Germinal center (tissue), 1 donor: Measurements from ENCODE around the gene NOL9.
"Not testable (repeated sequence)": the region's sequence is repeated elsewhere in the genome, so short reads cannot be mapped to it uniquely, and the experiment has no call there.

Source experiments
- DNase-seq: peaks from one replicate; pipeline ENCODE4 v3.0.0; 2012; ENCODE audit warnings: mixed read lengths, low spot score

Gene NOL9

DNA sequence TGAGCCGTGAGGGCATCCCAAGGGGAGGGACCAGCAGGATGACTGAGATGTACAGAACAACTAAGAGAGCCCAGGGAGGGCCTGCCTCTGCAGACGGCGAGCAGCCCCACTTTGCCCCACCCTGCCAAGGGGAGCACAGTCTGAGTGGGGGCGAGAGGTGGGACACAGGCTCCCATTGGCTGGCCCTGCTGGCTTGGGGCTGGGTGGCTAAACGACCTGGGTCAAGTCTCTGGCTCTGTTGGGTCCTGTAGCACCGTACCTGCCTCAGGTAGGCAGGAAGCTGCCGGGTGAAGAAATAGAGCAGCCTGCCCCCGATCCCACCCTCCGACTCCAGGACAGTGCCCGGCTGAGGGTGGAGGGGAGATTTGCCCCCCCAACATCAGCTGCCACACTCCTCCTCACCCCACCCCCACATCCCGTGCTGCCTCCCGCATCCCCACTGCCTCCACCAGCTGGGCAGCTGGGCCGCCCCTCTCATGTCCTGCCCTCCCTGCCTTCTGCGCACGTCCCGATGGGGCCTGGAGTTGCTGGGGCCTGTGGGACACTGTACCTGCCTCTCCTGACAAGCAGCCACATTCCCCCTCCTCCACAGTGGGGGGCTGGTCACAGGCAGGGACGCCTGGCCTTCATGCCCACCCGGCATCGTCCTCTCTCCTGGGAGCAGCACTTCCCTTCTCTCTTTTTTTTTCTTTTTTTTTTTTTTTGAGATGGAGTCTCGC lies 50.3 kb downstream of the NOL9 start:
- no peak for DNase-seq

DNA sequence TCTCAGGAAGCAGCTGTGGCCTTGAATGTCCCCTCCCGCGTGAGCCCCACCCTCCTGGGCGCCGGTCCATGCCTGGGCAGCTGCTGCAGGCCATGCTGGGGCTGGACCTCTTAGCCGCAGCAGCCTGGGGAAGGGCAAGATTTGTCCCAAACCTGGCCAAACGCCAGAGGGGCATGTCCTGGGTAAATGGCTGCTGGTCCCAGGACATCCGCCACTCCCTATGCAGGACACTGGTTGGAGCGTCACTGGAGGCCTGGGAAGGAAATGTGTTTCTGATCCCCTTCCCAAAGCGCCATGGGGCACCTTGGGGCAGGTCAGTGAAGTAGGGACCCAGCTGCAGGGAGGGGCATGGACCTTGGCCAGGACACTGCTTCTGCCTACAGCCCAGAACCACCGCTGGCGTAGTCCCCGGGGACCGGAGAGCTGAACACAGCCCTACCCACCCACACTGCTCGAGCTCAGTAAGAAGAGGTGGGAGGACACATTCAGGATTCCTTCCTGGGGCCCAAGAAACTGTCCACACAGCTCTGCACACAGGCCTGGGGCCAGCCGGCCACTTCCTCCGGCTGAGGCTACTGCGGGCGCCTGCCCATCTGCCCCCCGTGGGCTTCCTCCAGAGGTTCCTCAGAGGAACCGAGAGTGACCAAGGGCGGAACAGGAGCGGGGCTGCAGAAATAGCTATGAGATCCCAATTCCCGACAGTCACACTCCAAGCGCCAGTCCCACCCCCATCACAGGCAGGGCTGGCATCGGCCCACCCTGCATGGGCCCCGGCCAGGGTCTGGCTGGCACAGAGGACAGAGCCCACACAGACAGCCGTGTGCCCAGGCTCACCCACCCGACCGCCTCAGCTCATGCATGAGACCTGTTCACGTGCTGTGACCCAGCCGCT lies 52.1 kb downstream of the NOL9 start:
- DNase-seq: no peak

DNA sequence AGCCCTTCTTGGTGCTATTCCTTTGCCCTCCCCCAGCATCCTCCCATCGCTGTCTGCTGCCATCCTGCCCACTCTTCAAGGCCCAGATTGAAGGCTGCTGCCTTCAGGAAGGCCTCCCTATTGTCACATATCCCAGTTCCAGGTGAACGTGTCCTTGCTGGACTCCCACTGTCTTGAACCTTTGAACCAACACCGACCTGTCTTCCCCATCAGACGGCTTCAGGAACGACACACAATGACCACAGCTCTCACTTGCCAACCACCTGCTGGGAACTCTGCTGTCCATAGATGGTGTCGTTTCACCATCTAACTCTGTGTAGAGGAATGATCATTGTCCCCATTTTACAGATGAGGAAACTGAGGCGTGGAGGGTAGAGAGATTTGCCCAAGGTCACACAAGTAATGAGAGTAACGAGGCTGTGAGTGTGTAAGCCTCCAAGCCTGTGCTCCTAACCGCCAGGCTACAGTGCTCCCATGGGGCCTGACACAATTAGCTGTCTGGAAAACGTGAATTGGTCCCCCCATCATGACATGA lies 53.0 kb downstream of the NOL9 start:
- no peak for DNase-seq

DNA sequence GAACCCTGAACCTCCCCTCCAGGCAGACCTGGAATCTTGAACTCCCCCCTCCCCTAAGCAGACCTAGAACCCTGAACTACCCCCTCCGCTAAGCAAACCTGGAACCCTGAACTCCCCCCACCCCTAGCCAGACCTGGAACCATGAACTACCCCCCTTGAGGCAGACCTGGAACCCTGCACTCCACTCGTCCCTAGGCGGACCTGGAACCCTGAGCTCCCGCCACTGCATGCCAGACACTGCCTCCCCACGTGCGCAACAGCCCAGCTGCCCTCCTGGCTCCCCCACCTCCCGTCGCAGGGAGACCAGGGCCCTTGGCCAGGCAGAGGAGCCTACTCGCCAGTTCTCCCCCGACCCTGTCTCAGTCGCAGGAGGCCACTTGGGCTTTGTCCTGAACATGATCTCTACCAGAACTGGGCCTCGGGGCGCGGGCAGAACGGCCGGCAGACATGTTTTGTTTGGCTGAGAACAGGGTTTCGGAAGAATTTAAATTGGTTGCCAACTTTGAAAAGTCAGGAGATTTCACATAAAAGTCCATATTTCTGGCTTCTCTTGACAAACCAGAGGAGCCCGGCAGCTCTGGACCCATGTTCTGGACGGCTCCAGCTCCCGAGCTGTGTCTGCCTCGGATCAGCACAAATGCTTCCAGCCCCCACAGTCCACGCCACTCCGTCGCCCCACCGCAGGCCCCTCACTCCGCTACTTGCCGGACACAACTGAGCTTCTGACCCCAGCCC lies 53.6 kb downstream of the NOL9 start:
- DNase-seq: no peak

DNA sequence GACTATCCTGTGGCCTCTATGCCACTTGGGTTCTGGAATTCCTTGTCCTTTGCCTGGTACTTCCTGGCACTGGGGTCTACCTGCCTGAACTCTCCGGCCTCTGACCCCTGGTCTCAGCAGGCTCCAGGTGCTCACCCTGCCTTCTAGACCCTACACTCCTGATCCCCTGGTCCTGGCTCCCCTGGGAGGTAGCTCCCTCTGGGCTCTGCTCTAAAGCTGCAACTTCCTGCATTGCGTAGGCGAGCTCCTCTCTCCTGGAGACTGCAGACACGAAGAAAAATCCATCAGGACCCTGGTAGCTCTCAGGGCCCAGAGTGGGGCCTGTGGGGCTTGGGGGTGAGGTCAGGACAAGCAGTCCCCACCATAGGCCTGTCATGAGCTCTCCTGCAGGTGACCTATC lies 55.0 kb downstream of the NOL9 start:
- DNase-seq: no peak

DNA sequence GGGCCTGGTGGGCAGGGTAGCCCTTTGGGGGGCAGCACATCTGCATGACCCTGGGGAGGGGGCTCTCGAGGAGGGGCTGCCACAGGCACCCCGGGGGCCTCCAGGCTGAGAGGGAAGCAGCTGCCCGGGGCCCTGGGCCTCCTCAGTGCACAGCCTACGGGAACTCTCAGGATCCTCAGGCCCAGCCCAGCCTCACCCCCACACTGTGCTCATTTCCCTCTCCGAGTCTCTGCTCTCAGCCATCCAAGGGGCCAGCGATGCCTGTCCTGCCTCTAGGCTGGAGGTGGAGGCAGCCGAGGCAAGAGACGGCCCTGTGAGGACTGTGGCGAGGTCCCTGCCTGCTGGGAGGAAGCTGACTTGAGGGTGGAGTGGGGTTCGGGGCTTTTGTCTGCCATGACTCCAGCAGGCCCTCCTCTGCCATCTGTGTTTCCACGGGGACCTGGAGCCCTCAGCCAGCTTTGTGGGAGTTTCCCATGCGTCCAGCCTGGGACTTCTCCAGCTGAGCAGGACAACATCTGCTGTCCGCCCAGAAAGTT lies 55.7 kb downstream of the NOL9 start:
- no peak for DNase-seq

DNA sequence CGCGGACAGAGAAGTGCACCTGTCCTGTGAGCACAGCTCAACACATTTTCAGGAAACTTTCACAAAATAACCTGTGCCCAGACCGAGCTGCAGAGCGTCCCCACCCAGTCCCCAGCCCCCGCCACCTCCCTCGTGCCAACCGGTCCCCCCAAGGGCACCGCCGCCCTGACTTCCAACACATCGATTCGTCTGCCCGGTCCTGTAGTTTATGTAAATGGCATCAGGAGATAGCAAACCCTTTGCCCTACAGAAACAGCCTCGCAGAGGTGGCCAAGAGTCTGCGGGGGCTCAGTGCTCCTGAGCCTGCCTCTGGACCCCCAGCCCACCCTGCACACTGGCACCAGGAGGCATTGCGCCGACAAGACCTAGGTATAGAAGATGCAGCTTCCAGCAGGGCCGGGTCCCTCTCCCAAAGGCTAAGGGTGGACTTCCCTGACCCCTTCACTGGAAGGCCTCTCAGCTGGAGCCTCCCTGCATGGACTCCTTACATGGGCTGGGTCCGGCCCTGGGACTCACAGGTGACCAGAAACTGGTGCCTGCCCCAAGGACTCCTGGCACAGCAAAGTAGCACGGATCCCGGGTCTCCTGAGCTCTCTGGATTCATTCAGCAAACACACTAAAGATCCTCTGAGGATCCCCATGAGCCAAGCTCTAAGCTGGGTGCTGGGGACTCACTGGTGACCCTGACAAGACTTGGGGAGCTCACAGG lies 56.3 kb downstream of the NOL9 start:
- DNase-seq: no peak

DNA sequence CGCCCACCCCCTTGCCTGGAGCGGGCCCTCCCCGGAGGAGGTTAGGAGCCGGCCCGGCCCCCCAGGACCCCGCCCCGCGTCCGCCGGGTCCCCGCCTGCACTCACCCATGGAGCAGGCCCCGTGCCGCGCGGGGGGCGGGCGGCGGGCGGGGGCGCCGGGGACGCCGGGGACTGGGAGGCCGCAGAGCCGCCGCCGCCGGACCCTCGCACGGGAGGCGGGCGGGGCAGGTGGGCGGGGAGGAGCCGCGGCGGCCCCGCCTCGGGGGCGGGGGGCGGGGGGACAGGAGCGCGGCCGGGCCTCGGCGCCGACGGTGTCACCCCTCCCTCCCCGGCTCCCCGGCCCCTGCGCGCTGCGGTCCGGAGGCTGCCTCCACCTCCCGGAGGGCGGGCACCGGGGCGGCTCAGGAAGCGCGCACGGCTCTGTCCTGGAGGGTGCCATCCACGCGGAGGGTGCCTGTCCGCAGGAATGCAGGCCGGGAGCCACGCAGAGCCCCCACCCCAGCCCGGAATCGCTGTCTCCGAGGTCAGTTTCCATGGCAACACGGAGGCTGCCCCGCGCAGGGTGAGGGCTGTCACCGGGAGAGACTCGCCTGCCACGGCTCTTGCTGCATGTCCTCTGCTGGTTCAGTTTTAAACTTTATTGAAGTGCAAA lies 57.0 kb downstream of the NOL9 start:
- peak; percentile 47 for DNase-seq

DNA sequence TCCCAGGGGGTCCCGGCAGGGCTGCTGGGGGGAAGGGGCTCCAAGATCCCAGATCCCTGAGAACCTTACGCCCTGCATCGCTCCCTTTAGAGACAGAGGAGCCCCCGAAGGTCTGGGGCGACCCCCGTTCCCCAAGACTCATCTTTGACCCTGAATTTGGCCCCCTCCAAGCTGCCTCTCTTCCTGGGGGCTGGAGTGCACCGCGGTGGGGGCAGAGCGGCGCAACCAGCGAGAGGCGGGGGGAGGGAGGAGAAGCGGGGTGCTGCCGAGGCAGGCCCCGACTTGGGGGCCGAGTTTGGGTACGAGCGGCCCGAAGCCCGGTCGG lies 57.5 kb downstream of the NOL9 start:
- DNase-seq: no peak

DNA sequence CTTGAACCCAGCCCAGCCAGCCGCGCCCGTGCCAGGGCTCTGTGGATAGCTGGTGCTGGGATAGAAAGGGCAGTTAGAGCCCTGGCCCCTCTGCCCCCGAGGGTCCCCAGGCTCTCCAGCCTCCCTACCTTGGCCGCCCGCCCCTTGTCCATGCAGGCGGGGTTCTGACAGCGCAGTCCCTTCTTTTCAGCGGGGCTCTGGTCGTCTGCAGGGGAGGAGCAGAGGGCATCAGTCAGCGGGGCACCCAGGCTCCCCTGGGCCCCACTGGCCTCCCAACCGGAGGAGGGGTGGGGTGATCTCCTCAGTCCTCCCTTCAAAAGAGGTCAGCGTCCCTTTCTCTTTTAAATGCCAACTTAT lies 58.0 kb downstream of the NOL9 start:
- no peak for DNase-seq

DNA sequence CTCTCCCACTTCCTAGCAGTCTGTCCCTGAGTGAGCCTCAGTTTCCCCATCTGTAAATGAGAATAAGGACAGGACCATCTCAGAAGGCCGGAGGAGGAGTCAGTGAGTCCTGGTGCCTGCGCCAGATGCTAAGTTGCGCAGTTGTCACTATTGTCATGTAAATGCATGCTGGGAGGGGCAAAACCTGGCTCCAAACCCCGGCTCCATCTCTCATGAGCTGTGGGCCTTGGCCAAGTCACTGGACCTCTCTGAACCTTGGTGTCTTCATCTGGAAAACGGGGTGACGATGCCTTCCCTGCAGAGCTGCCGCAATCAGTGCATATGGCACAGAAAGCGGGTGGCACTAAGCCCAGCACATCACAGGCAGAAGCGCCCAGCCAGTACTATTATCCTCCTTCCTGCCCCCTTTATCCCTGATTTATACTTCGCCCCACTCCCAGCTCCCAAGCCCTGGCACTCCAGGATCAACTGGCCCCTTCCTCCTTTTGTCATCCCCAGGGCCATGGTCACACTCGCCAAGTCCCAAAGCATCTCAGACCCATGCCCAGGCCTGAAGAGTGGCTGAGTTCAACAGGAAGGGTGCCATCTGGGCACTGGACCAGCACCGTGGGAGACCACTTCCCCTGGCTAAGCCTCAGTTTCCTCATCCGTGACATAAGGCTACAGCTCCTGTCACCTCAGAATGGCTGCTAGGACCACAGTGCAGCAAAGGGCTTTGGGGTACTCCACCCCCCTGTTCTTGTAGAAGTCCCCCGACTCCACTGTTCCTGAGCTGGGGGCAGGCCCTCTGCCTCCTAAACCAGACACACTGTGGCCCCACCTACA lies 58.6 kb downstream of the NOL9 start:
- no peak for DNase-seq

DNA sequence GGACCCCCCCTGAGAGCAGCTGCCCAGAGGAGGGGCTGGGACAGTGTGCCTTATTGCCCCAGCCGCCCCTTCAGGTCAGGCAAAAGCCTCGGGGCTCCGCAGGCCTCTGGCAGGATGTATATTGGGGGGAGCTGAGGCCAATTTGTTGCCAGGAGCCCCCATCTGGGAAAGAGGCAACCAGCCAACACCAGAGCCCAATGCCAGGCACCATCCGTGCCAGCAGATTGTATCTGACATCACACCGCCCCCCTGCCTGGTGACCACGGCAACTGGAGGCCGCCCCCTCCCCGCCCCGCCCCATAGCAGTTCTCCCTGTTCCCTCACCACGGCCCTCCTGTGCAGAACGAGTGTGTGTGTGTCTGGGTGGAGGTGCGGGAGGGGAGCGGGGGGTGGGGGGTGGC lies 59.3 kb downstream of the NOL9 start:
- DNase-seq: no peak

DNA sequence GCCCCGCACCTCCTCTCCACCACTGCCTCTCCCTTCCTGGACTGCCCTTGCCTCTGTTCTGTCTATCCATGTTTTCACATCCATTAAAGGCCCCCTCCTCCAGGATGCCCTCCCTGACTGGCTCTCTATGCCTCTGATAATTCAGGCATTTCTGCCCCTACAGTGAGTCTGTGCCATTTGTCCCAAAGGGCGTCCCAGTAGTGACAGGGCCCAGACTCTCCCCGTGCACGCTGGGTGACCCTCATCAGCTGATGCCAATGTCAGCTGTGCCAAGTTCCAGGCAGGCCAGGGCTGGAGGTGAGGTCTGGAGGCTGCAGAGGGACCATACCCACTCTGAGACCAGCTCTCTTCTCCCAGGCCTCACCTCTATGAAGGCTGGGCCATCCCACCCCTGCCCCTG lies 59.7 kb downstream of the NOL9 start:
- DNase-seq: no peak

DNA sequence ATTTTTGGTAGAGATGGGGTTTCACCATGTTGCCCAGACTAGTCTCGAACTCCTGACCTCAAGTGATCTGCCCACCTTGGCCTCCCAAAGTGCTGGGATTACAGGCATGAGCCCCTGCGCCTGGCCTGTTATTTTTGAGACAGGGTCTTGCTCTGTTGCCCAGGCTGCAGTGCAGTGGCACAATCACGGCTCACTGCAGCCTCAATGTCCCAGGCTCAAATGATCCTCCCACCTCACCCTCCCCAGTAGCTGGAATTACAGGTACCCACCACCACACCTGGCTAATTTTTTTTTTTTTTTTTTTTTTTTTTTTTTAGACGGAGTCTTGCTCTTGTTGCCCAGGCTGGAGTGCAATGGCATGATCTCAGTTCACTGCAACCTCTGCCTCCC lies 60.5 kb downstream of the NOL9 start:
- DNase-seq: not testable (repeated sequence)

DNA sequence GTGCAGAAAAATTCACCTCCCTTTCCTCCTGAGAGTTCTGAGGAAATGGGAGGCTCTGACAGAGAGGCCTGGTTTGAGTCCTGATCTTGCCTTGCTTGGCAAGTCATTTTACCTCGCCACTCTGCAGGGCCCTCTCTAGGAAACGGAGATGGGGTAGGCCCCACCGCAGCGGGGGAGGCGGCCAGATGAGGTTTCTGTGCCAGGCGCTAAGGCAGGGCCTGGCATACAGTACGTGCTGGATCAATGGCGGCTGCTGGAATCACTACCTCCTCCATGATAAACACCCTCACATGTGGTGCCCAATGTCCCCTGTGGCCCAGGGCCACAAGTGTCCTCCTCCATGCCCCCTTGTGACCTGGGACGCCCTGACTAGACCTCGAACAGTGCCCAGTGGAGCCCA lies 62.3 kb downstream of the NOL9 start:
- no peak for DNase-seq

DNA sequence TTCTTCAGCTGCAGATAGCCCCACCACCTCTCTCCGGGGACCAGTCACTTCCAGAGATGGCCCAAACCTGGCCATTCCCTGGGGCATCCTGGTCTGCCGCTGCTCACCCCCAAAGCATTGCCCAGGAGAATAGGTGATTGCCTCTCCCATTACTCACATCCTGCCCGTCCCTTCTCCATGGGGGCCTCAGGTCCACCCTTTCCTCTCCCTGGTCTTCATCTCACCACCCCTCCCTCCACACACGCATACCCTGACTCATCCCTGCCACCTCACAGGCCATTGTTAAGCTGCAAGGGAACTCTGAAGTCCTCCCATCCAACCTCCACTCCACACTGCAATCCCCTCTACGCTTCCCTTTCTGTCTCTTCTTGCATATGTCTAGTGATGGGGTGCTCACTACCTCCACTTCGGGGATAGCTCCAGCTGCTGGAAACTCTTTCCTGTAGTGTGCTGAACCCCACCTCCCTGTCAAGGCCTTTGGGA lies 62.8 kb downstream of the NOL9 start, which contains the start of gene PLEKHG5:
PLEKHG5 (minus strand) TSS at position 188 of the 483 bp plus-strand sequence. CDS start 14,096 bp downstream, outside the sequence.
- no peak for DNase-seq

DNA sequence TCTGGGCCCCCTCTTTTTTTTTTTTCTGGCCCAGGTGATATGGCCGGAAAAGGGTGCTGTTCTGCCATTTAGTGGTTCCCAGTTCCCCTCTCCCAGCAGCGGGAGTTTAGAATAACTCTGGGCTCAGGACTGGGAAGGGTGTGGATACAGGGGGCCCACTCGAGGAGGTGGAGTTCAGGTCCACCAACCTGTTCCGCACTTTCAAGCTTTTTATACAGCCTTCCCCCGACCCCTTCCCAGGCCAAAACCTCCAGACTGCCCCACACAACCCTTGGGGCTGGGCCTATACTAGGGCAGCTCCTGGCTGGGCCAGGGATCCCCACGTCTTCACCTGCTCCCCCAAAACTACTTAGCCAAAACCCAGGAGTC lies 63.2 kb downstream of the NOL9 start:
- DNase-seq: no peak

DNA sequence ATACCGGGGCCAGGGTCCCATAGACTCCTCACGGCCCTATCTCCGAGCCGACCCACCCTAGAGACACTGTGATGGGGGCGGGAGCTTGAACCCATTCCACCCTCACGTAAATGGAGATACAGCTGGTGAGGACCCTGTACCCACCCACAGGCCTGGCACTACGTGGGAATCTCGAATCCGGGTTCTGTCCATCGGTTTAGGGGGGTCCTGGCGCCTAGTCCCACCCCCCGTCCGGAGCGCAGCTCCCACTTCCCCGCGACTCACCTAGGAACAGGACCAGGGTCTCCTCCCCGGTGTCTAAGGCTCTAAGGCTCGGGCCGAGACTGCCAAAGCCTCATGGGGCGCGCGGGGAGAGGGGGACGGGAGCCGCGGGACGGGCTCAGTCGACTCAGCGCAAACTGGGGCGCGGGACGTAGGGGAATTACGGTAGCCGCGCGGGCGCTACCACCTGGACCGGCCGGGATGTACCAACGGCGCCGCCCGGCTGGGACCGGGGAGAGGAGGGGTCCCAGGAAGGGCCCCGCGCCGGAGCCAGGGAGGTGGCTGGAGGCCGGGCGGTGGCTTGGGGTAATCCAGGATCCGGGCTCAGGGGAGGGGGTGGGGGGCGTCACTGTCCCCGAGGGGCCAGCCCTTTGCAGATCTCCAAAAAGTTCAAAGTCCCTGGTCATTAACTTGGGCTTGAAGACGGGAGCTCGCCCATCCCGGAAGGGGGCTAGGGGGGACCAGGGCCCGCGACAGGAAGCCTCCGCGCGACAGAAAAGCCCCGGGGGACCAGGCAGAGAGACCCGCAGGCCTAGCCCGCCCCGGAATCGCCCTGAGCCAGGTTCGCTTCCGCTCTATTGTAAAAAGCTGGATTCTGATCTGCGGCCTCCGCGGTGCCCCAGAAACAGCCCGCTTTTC lies 63.9 kb downstream of the NOL9 start:
- DNase-seq: peak; percentile 74

DNA sequence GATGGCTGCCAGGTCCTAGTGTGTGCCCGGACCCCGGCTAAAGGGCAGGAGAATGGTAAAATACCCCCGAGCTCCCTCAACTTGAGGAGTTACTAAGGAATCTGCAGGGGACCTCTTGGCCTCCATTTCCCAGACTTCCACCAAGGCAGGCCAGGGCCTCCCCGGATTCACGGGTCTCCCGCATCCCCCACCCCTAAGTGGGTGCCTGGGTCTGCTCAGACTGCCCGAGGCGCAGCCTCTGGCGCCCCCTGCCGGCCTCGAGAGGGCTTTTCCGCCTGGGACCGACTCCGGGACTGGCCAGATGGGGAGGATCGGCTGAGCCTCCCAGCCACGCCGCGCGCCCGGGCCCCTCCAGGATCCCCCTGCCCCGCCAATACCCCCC lies 64.5 kb downstream of the NOL9 start:
- peak; percentile 88 for DNase-seq
